ENCODE data around the gene SYCE3.
"Not testable (repeated sequence)": the region's sequence is repeated elsewhere in the genome, so short reads cannot be mapped to it uniquely, and the experiment has no call there.

The SYCE3 gene

DNA sequence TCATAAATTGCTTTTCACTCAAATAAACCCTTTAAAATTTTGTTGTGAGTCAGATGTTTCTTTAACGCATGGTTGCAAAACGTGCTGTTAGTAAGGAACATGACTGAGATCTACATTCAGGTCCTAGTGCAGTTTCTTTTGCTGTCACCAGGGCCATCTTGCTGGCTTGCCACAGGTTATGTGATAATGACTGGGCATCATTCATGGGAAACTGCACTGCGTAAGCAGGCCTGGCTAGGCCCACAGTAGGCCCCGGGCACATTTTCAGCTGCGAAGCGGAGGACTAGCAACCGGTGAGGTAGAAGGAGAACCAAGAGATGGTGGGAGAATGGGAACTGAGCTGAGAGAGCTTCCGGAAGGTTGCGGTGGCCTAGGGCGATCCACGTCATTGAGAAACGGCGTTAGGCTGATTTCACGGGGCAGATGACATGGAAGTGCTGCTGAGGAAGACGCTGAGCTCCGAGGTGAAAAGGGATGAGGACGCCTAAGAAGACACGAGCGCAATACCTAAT is 20.2 kb downstream of the SYCE3 start:
- POLR2A ChIA-PET (ENCODE audit: low non-redundant PET), result no interaction called here

GRCh38 chr22:50541667-50542026 is 21.1 kb downstream of the SYCE3 start:
- CTCF ChIA-PET; DNase-seq (ENCODE audit: low spot score); POLR2A ChIA-PET (ENCODE audit: low non-redundant PET): not testable (repeated sequence)
- H3K27ac ChIP-seq, result peak overlapping the region; percentile 85

More for the DNA sequence above, 20.2 kb downstream of the SYCE3 start:
- TF ChIP-seq, protein P1, sequence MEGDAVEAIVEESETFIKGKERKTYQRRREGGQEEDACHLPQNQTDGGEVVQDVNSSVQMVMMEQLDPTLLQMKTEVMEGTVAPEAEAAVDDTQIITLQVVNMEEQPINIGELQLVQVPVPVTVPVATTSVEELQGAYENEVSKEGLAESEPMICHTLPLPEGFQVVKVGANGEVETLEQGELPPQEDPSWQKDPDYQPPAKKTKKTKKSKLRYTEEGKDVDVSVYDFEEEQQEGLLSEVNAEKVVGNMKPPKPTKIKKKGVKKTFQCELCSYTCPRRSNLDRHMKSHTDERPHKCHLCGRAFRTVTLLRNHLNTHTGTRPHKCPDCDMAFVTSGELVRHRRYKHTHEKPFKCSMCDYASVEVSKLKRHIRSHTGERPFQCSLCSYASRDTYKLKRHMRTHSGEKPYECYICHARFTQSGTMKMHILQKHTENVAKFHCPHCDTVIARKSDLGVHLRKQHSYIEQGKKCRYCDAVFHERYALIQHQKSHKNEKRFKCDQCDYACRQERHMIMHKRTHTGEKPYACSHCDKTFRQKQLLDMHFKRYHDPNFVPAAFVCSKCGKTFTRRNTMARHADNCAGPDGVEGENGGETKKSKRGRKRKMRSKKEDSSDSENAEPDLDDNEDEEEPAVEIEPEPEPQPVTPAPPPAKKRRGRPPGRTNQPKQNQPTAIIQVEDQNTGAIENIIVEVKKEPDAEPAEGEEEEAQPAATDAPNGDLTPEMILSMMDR (conservative IDR thresholded peaks at IDR 0.05; ENCODE audit: low read depth), result no peak
- DNase-seq (ENCODE audit: low spot score), result no peak
- H3K27ac ChIP-seq, result peak overlapping the region; percentile 85
- CTCF ChIA-PET, result interaction anchor here (0.7 kb wide), 1 partner anchor 21 kb away, joined by 3 read pairs; no protein-coding TSS in a partner anchor

- TF ChIP-seq, protein P1 (conservative IDR thresholded peaks at IDR 0.05; ENCODE audit: low read depth), result no peak
- CTCF ChIA-PET, result interaction anchor here (0.8 to 2.4 kb wide), 2 partner anchors 11 to 23 kb away, joined by 4 to 10 read pairs; partner anchors contain the start of gene TYMP
- peak overlapping the region; percentile 96 for H3K27ac ChIP-seq
- DNase-seq (ENCODE audit: low spot score), result no peak
- POLR2A ChIA-PET (ENCODE audit: low non-redundant PET), result interaction anchor here (0.7 to 1.6 kb wide), 2 partner anchors 23 to 25 kb away, joined by 3 to 5 read pairs; no protein-coding TSS in a partner anchor
Measured at GRCh38 chr22:50540381-50540780, 22.3 kb downstream of the SYCE3 start.

DNA sequence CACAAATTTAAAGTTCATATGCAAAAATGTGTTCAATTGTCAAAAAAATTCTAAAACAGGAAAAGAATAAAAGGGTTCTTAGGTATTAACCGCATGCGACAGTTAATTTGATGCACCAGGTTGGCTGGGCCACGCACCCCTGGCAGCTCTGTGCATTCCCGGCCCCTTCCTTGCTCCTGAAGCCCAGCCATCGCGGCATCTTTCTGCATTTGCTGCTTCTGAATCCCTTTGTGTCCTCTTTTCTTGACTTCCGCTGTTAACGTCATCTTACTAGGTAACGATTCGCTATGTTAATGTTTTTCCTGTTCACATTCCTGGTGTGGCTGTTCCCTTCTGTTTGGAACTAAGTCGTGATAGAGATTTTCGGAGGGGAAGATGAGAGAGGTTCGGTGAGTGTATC is 25.0 kb downstream of the SYCE3 start:
- ChIA-PET POLR2A (ENCODE audit: low non-redundant PET) (interaction anchor here (0.5 kb wide), 1 partner anchor 10 kb away, joined by 4 read pairs; no protein-coding TSS in a partner anchor), CTCF (no interaction called here)
- no peak for DNase-seq (ENCODE audit: low spot score)
- TF ChIP-seq, protein P1 (conservative IDR thresholded peaks at IDR 0.05; ENCODE audit: low read depth), result no peak
- H3K27ac ChIP-seq, result peak overlapping the region; percentile 96

GRCh38 chr22:50536226-50536625 is 26.5 kb downstream of the SYCE3 start:
- CTCF ChIA-PET, result no interaction called here
- TF ChIP-seq, protein P1 (conservative IDR thresholded peaks at IDR 0.05; ENCODE audit: low read depth), result no peak
- POLR2A ChIA-PET (ENCODE audit: low non-redundant PET), result no interaction called here
- DNase-seq (ENCODE audit: low spot score), result no peak
- no peak overlapping the region for H3K27ac ChIP-seq

- TF ChIP-seq, protein P1 (conservative IDR thresholded peaks at IDR 0.05; ENCODE audit: low read depth), result no peak
- ChIA-PET POLR2A (ENCODE audit: low non-redundant PET) (no interaction called here), CTCF (no interaction called here)
- no peak overlapping the region for H3K27ac ChIP-seq
- DNase-seq (ENCODE audit: low spot score), result no peak
Measured at GRCh38 chr22:50535113-50535512, 27.6 kb downstream of the SYCE3 start.

DNA sequence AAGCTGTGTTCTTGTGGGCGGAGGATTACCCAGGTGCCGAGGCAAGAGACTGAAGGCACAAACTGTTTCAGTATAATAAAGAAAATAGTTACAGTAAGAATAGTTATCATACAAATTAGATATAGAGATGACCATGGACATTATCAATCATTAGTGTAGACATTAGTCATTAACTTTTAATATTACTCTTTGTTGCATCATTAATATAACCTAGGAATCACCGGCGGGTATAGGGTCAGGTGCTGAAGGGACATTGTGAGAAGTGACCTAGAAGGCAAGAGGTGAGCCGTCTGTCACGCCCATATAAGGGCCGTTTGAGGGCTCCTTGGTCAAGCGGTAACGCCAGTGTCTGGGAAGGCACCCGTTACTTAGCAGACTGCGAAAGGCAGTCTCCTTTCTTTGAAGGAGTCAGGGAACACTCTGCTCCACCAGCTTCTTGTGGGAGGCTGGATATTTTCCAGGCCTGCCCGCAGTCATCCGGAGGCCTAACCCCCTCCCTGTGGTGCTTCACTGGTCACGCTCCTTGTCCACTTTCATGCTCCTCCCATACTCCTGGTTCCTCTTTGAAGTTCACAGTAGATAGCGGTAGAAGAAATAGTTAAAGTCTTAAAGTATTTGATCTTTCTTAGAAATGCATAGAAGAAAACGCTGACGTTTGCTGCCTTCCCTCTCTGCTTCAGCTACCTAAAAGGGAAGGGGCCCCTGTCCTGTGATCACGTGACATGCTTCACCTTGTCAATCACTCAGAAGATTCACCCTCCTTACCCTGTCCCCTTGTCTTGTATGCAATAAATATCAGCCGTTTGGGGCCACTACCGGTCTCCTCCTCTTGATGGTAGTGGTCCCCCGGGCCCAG is 28.6 kb downstream of the SYCE3 start:
- peak overlapping the region; percentile 32; the same call in 1 of the 2 replicates for H3K27ac ChIP-seq
- POLR2A ChIA-PET (ENCODE audit: low non-redundant PET); CTCF ChIA-PET; DNase-seq (ENCODE audit: low spot score): not testable (repeated sequence)

All from RWPE1 (cell line).